DLD1 (cell line): ENCODE data around the gene TOM1L1.

ENCODE experiments used
- in situ Hi-C: cut with HindIII; loops from 2 replicates; pipeline ENCODE4 v1.10.0; 2017; ENCODE audit warnings: low sequenced_read_pairs

The TOM1L1 gene

DNA sequence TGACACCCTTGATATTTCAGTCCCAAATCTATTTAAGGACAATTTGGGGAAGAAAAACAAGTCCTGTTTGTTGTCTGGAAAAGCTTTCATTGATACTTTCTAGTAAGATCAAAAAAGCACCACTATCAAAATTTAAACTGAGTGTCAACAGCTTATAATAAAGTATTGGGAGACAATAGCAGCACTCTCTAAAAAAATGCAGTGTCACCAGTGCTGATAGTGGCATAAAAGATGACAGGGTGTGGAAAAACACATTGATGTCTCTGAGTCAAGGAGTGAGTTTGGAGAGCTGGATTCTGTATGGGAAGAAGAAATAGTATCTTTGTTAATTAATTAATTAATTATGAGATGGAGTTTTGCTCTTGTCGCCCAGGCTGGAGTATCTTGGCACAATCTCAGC, 8.3 kb upstream of the TOM1L1 start:
- in situ Hi-C loops, result loop anchor here (25.0 kb wide), 1 partner anchor 105 kb away; no protein-coding TSS in a partner anchor

DNA sequence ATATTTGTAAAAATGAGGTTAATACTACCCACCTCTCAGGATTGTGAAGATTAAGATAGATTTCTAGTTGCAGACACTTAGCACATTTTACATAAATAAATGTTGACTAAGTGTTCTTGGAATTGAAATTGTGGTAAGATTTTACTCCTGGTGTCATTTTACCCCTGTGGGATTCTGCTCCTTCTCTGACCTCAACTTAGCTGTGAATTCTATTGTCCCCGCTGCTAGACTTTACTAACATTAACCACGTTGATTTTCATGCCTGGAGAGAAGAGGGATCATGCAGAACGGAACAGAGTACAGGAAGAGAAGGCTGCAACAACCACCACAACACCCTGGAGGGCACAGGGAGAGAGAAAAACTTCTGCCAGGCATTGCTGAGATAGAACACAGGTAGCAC, 2.1 kb upstream of the TOM1L1 start:
- in situ Hi-C loops, result loop anchor here (25.0 kb wide), 1 partner anchor 111 kb away; no protein-coding TSS in a partner anchor

DNA sequence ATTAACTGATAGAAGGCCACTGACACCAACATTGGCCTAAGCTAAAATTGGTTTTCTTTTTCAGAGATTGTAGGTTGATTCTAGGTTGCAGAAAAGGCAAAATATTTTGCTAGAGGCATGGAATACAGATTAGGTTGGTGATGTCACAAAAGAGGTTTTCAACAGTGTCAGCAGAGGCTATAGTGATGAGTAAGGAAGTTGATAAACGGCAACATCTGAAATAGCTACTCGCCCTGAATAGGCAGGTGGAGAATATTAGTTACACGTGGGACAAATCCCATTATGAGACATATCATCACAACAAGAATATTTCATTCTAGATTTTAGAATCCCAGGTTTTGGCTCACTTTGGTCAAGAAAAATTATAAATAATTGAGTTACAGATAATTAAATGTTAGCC, 1.5 kb upstream of the TOM1L1 start:
- in situ Hi-C loops, result loop anchor here (25.0 kb wide), 1 partner anchor 112 kb away; no protein-coding TSS in a partner anchor

DNA sequence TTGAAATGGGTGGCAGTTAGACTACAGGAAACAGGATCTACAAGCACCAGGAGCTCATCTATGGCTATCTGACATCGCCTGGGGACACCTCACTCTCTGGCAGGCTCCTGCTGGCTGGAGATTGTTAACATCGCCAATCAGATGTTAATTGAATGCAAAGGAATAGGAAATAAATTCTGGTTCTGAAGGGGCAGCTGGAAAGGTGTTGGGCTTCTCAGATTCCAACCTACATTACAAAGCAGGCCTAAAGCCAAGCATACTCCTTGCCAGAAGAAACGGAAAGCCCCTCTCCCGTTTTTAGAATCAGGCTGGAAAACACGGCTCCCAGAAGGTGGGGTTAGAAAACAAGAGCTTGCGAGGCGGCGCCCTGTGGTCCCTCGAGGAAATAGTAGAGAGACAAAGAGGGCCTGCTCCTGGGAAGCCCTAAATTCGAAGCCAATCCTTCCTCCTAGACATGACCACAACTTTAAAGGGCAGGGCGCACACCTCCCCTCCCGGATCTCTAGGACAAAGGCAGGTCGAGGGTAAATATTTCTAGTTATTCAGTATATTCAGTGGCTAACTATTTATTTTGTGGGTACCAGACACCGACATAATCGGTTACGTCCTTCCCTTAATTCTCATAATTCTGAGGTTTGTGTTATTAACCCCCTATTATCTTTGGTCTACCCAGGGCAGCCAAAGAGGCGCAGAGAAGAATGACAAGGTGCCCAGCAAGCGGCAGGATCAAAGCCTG, 763 bp upstream of the TOM1L1 start:
- in situ Hi-C loops, result loop anchor here (25.0 kb wide), 1 partner anchor 113 kb away; no protein-coding TSS in a partner anchor

DNA sequence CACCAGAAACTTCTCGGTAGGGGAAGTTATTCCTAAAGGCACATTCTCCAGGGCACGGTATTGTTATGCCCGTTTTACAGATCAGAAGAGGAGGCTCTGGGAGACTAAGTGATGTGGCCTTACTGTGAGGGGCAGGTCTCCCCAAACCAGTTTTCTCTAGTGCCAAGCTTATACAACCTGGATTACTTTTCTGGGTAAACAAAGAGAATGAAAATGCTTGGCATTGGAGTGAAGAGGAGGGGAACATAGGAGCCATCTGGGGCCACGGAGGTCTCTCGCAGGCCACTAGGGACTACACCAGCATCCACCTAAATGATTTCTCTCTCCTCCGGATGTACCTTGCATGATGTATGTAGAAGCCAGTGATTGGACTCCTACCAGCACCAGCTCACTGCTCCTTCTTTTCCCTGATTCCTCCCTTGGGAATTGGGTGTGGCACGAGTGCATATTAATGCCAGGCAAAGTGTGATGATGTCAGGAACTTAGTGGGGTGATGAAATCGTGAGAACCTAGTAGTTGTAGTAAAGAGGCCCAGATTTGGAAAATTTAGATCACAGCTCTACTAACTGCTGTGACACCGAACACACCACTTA, 674 bp downstream of the TOM1L1 start:
- in situ Hi-C loops, result no loop called here

DNA sequence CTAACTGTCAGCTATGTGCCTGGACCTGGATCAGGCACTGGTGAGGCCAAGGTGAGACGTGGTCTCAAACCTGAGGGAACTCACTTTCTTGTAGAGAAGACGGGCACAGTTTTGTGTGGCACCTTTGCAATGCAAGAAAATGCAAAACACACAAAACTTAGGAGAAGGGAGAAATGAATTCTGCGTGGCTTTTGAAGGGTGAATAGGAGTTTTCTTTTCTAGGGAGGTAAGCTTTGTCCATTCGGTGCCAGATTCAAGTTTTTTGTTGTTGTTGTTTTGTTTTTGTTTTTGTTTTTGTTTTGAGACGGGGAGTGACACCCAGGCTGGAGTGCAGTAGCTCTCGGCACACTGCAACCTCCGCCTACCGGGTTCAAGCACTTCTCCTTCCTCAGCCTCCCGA, 1.4 kb downstream of the TOM1L1 start:
- in situ Hi-C loops, result no loop called here

DNA sequence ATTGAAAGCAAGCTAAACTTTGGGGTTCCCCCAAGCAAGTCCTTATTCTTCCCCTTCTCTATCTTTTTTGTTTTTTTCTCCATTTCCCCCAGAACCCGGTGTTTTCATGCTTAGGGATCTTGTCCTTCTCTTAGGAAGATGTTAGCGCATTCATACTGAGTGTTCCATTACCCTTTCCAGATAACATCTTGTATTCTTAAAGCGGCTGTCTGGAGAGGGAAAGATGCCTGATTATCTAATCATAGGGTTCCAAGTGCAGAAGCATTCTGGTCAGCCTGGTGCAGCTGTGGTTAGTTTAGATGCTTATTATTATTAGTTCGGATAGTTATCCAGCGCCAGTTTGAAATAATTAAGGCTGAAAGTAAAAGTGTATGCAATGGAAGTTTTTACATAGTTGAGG, 2.0 kb downstream of the TOM1L1 start:
- in situ Hi-C loops, result no loop called here

DNA sequence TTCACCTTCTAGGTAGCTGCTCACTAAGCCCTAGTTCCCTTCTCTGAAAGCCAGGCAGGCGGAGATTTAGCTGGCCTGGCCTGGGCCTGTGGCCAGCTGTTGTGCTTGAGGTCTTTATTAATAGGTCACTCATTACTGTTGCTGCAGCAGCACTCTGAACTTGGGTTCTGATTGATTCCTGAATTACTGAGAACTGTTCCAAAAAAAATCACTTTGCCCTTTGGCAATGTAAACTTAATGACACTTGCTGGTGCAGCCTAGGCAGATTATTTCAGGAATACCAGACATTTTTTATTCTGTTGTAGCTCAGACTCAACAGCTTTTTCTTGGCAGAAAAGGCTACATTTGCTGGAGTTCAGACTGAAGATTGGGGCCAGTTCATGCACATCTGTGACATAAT, 2.7 kb downstream of the TOM1L1 start:
- in situ Hi-C loops, result no loop called here

DNA sequence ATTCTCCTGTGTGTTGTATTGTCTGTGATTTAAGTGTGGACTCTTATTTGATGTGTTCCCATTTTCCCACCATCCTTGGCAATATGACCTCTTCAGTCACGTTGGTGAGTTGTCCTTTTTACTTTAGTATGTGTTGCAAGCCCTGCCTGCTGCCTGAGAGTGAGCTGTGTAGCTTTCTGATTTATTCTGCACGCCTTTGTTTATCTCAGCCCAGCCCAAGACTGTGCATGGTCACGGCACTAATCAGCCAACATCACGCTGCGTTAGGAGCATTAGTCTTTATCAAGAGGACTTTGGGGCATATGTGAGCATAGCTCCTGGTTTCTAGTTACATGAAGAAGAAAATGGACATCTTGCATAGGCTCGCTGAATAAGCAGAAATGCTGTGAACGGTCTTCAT, 6.0 kb downstream of the TOM1L1 start:
- in situ Hi-C loops, result no loop called here

DNA sequence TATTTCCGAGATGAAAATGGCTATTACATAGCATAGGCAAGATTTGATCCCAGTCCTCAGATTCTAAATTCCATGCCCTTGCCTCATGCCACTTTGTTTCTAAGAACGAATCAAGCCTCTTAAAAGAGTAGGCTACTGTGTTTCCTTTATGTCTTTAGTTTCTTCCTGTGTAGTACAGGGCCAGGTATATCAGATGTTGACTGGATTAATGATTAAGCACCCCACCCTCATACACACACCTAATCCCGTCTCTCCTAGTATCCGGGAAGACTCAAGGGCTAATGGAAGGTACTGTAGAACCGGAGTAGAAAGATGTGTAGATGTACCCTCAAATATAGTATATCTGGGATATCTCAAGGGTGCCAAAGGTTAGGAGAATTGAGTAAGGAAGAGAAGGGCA, 6.7 kb downstream of the TOM1L1 start:
- in situ Hi-C loops, result no loop called here

DNA sequence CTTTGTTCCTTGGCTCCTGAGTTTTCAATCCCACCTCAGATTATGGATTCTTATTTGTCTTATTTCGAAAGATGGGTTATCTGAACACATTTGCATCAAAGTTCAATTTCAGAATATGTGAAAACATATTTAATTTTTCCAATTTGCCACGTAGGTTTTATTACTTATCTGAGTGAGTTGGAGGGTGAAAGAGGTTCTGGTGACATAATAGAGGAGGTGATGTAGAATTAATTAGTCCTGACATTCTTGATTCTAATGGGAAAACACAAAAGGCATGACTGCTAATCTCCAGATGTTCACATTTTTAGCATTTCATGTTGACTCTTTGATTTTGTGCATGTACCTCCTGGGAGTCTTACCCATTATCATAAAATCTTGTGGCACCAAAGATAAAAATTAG, 9.1 kb downstream of the TOM1L1 start:
- in situ Hi-C loops, result no loop called here

DNA sequence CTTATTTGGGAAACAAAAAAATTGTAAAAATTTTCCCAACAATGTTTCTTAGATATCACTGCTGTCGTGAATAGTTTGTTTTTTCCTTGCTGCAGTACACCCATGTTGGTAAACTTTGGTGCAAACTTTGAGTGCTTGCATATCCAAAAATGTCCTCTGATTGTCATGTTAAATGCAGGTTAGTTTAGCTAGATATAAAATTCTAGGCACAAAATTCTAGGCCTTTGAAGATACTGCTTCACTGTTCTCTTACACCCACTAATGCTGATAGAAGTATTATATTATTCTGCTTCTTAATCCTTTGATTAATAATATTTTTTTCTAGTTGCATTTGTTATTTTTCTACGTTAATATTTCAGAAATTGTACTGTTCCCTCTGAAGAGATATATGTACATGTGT, 16.1 kb downstream of the TOM1L1 start:
- in situ Hi-C loops, result no loop called here

DNA sequence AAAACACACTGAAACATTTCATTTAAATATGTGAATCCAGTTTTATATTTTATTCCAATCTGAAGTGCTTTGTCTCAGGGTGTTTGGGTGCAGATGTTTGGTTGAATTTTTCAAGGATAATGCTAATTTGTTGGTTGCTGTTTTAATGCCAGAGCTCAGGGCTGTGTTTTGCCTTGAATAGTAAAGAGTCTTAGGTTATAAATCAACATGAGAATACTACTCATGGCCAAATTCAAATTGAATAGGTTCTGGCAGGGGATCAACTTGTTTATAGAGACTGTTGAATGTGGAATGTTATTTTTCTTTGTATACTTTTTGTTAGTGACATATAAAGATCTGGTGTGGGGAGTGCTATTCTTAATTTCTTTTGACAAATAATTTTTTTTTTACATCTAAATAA, 18.8 kb downstream of the TOM1L1 start:
- in situ Hi-C loops, result no loop called here

DNA sequence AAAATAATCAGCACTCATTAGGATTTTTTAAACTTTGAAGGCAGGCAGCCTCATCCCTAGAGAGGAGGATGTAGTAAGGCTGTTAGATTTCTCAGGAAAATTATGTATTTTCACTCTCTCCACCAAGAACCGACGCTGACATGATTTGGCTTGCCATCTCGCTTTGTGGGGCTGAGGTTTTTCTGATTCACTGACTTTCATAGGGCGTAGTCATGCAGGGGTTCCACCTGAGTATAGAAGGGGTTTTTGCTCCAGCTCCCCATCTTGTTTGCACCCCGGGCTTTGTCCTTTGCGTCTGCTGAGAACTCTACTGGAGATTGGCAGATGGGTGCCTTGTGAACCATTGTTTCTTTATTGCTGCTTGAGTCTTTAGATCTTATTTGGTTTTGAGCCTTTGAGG, 20.2 kb downstream of the TOM1L1 start:
- in situ Hi-C loops, result no loop called here

DNA sequence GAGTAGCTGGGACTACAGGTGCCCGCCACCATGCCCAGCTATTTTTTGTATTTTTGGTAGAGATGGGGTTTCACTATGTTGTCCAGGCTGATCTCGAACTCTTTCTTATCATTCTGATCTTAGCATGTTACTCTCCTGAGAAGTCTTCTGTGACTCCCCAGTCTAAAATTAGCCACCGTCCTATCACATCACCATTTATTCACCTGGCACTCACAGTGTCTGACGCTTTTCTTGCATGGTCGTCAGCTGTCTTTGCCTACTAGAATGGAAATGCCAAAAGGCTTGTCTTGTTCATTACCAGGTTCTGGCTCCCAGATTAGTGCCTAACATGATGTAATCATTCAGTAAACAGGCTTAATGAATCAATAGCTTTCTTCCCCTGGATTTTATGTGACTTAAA, 23.8 kb downstream of the TOM1L1 start:
- in situ Hi-C loops, result no loop called here

DNA sequence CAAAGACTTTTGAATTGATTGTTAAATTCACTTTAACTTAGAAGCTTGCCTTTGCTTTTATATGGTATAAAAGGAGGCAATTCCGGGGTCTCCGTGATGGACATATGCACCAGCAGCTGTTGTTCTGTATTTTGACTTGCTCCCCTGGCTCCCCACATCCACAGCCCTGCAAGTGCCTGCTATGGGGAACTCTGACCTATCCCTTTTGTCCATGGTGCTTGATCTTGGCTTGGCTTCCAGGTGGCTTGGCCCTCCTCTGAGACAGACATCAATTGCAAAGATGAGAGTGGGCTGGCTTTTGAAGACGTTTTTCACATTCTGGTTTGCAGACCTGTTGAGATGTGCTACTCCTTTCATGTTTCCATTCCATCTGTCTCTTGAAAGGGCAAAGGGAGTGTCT, 26.9 kb downstream of the TOM1L1 start:
- in situ Hi-C loops, result no loop called here

DNA sequence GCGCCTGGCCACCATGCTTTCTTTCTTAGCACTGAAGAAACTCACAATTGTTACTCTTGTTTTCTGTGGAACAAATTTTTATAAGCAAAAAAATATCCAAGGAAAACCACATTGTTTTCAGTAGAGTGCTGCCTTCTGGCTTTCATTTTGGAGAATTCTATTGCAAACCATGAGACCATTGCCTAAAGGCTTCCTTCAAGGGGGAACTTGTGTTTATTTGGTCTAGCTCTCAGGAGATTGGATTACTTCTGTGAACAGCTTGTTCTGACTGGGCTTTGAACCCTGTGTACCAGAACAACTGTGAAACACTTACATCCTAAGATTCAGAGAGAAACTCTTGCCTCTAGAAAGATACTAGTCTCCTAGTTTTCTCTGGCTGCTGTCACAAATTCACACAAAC, 32.1 kb downstream of the TOM1L1 start:
- in situ Hi-C loops, result no loop called here

DNA sequence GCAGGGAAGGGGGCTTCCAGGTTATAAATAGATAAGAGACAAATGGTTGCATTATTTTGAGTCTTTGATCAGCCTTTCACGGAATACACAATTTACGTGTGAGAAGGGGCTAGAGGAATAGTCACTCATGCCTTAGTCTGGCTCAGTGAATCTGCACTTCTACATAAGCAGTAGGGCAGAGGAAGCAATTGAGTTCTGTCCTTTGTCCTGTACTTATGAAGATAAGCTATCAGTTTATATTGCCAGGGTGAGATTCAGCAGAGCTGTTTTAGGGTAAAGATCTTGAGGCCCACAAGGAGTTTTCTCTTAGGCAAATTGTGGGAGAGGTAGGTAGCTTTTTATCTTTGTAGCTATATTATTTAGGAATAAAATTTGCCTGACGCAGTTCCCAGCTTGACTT, 33.3 kb downstream of the TOM1L1 start:
- in situ Hi-C loops, result no loop called here

DNA sequence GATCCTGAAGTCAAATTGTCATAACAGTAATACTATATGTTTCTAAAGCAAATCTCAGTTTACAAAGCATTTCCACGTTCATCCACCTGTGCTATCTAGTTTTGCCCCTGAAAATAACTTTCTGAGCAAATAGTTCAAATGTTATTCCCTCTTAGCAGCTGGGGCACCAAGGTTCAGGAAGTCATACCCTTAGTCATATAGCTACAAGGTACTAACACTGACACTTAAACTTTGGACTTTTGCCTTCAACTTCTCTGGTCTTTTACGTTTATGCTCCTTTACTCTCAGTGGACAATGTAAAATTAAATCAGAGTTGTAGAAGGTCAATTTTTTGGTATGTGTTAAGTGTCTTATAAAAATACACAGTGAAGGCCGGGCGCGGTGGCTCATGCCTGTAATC, 34.8 kb downstream of the TOM1L1 start:
- in situ Hi-C loops, result no loop called here

DNA sequence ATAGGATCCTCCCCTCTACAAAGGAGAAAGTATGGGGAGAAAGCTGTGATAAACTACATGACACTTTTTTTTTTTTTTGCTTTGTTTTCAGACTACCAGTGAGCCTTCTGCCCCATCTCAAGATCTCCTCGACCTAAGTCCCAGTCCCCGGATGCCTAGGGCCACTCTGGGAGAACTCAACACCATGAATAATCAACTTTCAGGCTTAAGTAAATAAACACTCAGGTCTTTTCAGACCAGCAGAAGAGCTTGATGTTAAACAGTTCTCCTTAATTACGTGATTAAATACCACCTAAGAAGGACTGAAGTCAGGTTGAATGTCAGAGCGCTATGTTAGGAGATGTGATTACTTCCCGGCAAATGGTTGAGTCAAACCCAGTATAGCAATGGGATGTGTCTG, 36.4 kb downstream of the TOM1L1 start:
- in situ Hi-C loops, result no loop called here

DNA sequence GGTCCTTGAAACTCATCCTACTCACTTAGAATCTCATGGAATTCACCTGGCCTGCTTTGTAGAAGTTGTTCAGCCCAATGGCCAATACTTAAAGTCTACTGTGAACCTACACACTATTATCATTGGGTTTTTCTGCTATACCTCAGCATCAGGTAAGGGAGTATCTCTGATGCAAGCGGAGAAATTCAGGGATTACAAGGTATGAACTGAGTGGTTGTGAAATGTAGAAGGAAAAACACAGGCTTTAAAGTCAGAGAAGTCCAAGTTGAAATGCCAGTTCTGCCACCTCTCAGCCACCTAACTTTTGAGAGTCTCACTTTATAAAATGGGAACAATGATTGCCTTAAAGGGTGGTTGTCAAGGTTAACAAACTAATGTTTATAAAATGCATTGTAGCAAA, 36.8 kb downstream of the TOM1L1 start:
- in situ Hi-C loops, result no loop called here

DNA sequence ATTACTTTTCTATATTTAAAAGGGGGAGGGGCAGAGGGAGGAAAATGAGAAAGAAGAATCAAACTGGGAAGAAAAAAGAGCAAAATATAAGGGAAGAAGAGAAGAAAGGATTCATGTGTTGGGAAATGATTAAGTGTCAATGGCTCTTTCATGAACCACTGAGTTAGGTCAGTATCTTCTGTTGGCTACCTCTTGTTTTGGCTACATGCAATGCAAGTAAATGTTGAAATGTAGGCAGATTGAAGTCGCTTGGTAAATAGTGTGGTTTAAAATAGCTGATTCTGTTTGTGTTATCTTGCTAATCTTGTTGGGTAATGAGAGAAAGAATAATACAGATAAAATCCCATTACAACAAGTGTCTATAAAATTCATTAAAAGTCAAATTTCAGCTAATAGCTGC, 40.6 kb downstream of the TOM1L1 start:
- in situ Hi-C loops, result no loop called here

DNA sequence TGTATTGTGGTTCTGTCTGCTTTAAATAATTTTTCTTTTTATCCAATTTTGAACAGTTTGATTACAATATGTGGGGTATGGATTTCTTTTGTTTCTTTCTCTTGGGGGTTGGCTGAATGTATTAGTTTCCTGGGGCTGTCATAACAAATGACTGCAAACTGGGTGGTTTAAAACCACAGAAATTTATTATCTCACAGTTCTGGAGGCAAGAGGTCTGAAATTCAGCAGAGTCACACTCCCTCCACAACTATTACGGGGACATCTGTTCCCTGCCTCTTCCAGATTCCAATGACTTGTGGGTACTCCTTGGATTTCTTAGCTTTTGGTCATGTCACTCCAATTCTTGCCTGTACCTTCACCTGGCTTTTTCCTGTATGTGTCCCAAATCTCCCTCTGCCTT, 44.1 kb downstream of the TOM1L1 start:
- in situ Hi-C loops, result no loop called here
